ENCODE data around the gene ARHGEF3. TPM values are rescaled to one million over a fixed set of nuclear protein-coding genes. Genes with fewer than 3 reads are reported as not detected.

ARHGEF3 gene
- total and polyA plus RNA-seq, 2 donors (not counting 3 experiments of a cell fraction or from before 2014, with no cell fraction given) = 6.7 to 16.3 TPM

GRCh38 chr3:56825567-56826438, 24.1 kb upstream of the ARHGEF3 start:
- Histone ChIP-seq H4K20me1 (replicated peaks; ENCODE audit: control insufficient read depth, extremely low read depth, insufficient read depth, low read length) (no peaks in the 10 kb centered on the region), H2AFZ (ENCODE audit: low read depth, low read length) (no peak overlapping the region), H3K4me2 (ENCODE audit: insufficient read depth, low read length) (no peak overlapping the region), H3K4me3 (replicated peaks in 1 of 3; ENCODE audit: insufficient read depth in 1 of 3, low read depth in 1 of 3, low read length in 3 of 3) (no peak overlapping the region), H3K9me3 (replicated peaks; ENCODE audit: control insufficient read depth, insufficient read depth, low read length) (no peaks in the 10 kb centered on the region), H3K36me3 (ENCODE audit: control insufficient read depth in 2 of 2, extremely low read depth in 1 of 2, insufficient read depth in 2 of 2, low read length in 2 of 2) (no peaks in the 10 kb centered on the region), H3K9me1 (replicated peaks; ENCODE audit: control insufficient read depth, extremely low read depth, insufficient read depth, low read length) (no peaks in the 10 kb centered on the region), H3K4me1 (ENCODE audit: control insufficient read depth, extremely low read depth, insufficient read depth, low read length) (no peaks in the 10 kb centered on the region), H3K9ac (replicated peaks; ENCODE audit: extremely low read depth, insufficient read depth, low read length) (no peak overlapping the region), H3K27ac (ENCODE audit: insufficient read depth, low read depth, low read length) (no peak overlapping the region), H3K27me3 (ENCODE audit: control insufficient read depth in 2 of 2, insufficient read depth in 2 of 2, low read length in 2 of 2) (peaks cover 0 to 4% of the 10 kb centered on the region in 2 experiments), H3K79me2 (ENCODE audit: control insufficient read depth, insufficient read depth, low read length) (no peaks in the 10 kb centered on the region)
- TF ChIP-seq JUN (IDR thresholded peaks at IDR 0.05; ENCODE audit: borderline replicate concordance, insufficient read depth, insufficient read length, low read depth) = no peak
- TF ChIP-seq, protein P1, sequence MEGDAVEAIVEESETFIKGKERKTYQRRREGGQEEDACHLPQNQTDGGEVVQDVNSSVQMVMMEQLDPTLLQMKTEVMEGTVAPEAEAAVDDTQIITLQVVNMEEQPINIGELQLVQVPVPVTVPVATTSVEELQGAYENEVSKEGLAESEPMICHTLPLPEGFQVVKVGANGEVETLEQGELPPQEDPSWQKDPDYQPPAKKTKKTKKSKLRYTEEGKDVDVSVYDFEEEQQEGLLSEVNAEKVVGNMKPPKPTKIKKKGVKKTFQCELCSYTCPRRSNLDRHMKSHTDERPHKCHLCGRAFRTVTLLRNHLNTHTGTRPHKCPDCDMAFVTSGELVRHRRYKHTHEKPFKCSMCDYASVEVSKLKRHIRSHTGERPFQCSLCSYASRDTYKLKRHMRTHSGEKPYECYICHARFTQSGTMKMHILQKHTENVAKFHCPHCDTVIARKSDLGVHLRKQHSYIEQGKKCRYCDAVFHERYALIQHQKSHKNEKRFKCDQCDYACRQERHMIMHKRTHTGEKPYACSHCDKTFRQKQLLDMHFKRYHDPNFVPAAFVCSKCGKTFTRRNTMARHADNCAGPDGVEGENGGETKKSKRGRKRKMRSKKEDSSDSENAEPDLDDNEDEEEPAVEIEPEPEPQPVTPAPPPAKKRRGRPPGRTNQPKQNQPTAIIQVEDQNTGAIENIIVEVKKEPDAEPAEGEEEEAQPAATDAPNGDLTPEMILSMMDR (IDR thresholded peaks at IDR 0.05; ENCODE audit: extremely low read depth in 1 of 2, insufficient read depth in 1 of 2, low read depth in 1 of 2, low read length in 2 of 2) = no peak
- intact Hi-C loops (cut with micrococcal nuclease) (no loop called here), dilution Hi-C loops (cut with MboI; ENCODE audit: extremely low pct_ligation_motif_present, low sequenced_read_pairs) (no loop called here)
- DNase-seq (ENCODE audit: low read depth, low spot score) (no peak), FAIRE-seq (no peak)
- ChIA-PET CTCF (interaction anchor here (0.7 to 2.2 kb wide), 4 partner anchors 10 to 933 kb away, joined by 3 to 8 read pairs (median 7); no protein-coding TSS in a partner anchor), POLR2A (no interaction called here)
- no TSS peak for BruUV-seq (replicated peaks)

All from endothelial cell of umbilical vein (primary cell).